ENCODE results near the gene ARRB2. TPM values are rescaled to one million over a fixed set of nuclear protein-coding genes. Genes with fewer than 3 reads are reported as not detected.

ARRB2 gene
- total RNA-seq: 2.4 and 2.5 TPM in 2 replicates

DNA sequence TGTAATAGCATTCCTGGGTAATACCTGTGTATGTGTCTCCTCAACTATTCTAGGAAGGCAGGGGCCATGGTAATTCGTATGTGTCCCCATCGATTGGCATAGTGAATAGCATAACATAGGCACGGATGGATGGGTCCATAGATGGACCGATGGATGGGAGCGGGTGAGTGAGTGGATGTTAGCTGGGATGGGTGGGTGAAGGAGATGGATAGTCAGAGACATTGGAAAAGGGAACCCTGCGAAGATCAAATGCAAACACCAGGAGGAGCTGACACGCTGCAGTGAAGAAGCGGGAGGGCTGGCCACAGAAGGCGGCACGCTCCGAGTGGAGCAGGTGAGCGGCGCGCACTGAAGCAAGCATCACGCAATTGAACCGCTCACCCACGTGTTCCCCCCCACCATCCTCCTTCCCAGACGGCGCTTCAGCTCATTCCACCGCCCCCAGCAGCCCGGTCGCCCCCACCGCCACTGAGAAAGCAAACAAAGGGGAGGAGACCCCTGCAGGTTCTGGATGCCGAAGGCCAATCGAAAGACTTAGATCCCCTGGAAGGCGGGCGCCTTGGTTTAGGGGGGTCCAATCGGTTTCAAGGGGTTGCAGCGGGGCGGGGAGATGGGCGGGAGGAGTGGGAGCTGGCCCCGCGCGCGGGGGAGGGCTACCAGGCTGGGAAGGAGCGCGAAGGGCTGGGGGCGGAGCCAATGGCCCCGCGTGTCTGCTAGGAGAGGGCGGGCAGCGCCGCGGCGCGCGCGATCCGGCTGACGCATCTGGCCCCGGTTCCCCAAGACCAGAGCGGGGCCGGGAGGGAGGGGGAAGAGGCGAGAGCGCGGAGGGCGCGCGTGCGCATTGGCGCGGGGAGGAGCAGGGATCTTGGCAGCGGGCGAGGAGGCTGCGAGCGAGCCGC, at the start of gene ARRB2:
Gene ARRB2 (plus strand): TSS at position 839 of the 899 bp plus-strand sequence. CDS start 90 bp downstream, outside the sequence.

GRCh38 chr17:4739122-4740024, 28.9 kb downstream of the ARRB2 start, which contains the start of the genes CXCL16 and ZMYND15:
TSS of gene CXCL16 (minus strand) at chr17:4739928. CDS start at chr17:4739339, 589 bp downstream.
TSS of gene ZMYND15 (plus strand) at chr17:4739833. CDS start at chr17:4740549, 716 bp downstream.

Other genes with a start within 250 kb of the ARRB2 start
- gene SPNS2, start 211.8 kb upstream of the ARRB2 start, total RNA-seq: 0.09 and 0.16 TPM in 2 replicates
- gene MYBBP1A, start 155.2 kb upstream of the ARRB2 start, total RNA-seq: 21.9 and 32.3 TPM in 2 replicates
- under 0.01 TPM in 1 of 2 replicates, not detected in the other for gene GGT6, start 150.1 kb upstream of the ARRB2 start, total RNA-seq
- 0.47 and 10.1 TPM in 2 replicates for gene SMTNL2, start 126.1 kb upstream of the ARRB2 start, total RNA-seq
- gene ALOX15, start 69.0 kb upstream of the ARRB2 start, total RNA-seq: 0.17 TPM in 1 of 2 replicates, not detected in the other
- gene PELP1, start 6.5 kb upstream of the ARRB2 start, total RNA-seq: 11.3 and 13.7 TPM in 2 replicates
- gene MED11, start 20.8 kb downstream of the ARRB2 start, total RNA-seq: 11.3 and 18.5 TPM in 2 replicates
- gene ZMYND15, start 29.2 kb downstream of the ARRB2 start, total RNA-seq: 0.09 TPM in 1 of 2 replicates, not detected in the other
- gene CXCL16, start 29.3 kb downstream of the ARRB2 start, total RNA-seq: 0.63 and 1.6 TPM in 2 replicates
- gene TM4SF5, start 61.3 kb downstream of the ARRB2 start, total RNA-seq: not detected in 2 replicates
- gene VMO1, start 75.7 kb downstream of the ARRB2 start, total RNA-seq: 1.1 and 1.2 TPM in 2 replicates
- gene GLTPD2, start 78.3 kb downstream of the ARRB2 start, total RNA-seq: not detected in 2 replicates
- 134 and 196 TPM in 2 replicates for gene PSMB6, start 85.5 kb downstream of the ARRB2 start, total RNA-seq
- 19.9 and 20.4 TPM in 2 replicates for gene PLD2, start 96.5 kb downstream of the ARRB2 start, total RNA-seq
- 25.7 and 31.9 TPM in 2 replicates for gene MINK1, start 122.7 kb downstream of the ARRB2 start, total RNA-seq
- gene C17orf107, start 188.9 kb downstream of the ARRB2 start, total RNA-seq: 3.2 and 3.5 TPM in 2 replicates
- 0.47 and 1.2 TPM in 2 replicates for gene CHRNE, start 192.5 kb downstream of the ARRB2 start, total RNA-seq
- gene GP1BA, start 221.6 kb downstream of the ARRB2 start, total RNA-seq: not detected in 2 replicates
- gene SLC25A11, start 229.4 kb downstream of the ARRB2 start, total RNA-seq: 46.7 and 67.4 TPM in 2 replicates
- gene RNF167, start 229.6 kb downstream of the ARRB2 start, total RNA-seq: 13.3 and 16.9 TPM in 2 replicates
- gene PFN1, start 237.9 kb downstream of the ARRB2 start, total RNA-seq: 419 and 524 TPM in 2 replicates
- 2.2 TPM in 2 replicates for gene ENO3, start 240.5 kb downstream of the ARRB2 start, total RNA-seq